Retina (tissue), 1 donor: Measurements from ENCODE around the gene CCR6.
"Not testable (repeated sequence)": the region's sequence is repeated elsewhere in the genome, so short reads cannot be mapped to it uniquely, and the experiment has no call there.

ENCODE experiments used
- DNase-seq: peaks from one replicate; pipeline ENCODE4 v3.0.0-alpha.2; 2016

The CCR6 gene

GRCh38 chr6:167146135-167146534 lies 23.2 kb downstream of the CCR6 start:
- peak; percentile 34 for DNase-seq

GRCh38 chr6:167146977-167147376 lies 24.1 kb downstream of the CCR6 start:
- peak; percentile 52 for DNase-seq

GRCh38 chr6:167148021-167148420 lies 25.1 kb downstream of the CCR6 start:
- peak; percentile 33 for DNase-seq

- no peak for DNase-seq
Measured at GRCh38 chr6:167148997-167149396, 26.1 kb downstream of the CCR6 start.

GRCh38 chr6:167150941-167151549 lies 28.1 kb downstream of the CCR6 start:
- no peak for DNase-seq

- DNase-seq = no peak
Measured at GRCh38 chr6:167151648-167152047, 28.8 kb downstream of the CCR6 start.

GRCh38 chr6:167152862-167153261 lies 30.0 kb downstream of the CCR6 start:
- DNase-seq = no peak

GRCh38 chr6:167153521-167153959 lies 30.6 kb downstream of the CCR6 start:
- DNase-seq = no peak

- DNase-seq = no peak
Measured at GRCh38 chr6:167154291-167154690, 31.4 kb downstream of the CCR6 start.

- no peak for DNase-seq
Measured at GRCh38 chr6:167154895-167155294, 32.0 kb downstream of the CCR6 start.

- no peak for DNase-seq
Measured at GRCh38 chr6:167157414-167157813, 34.5 kb downstream of the CCR6 start.

GRCh38 chr6:167157863-167158262 lies 35.0 kb downstream of the CCR6 start, which contains the start of gene GPR31:
GPR31 (minus strand) TSS chr6:167157980; CDS start chr6:167157831, 149 bp downstream.
- DNase-seq = no peak

GRCh38 chr6:167161851-167162467 lies 39.1 kb downstream of the CCR6 start:
- DNase-seq = no peak

GRCh38 chr6:167162591-167162990 lies 39.7 kb downstream of the CCR6 start:
- DNase-seq = no peak

- DNase-seq = no peak
Measured at GRCh38 chr6:167163476-167164011, 40.6 kb downstream of the CCR6 start.

- no peak for DNase-seq
Measured at GRCh38 chr6:167164261-167164660, 41.4 kb downstream of the CCR6 start.

- no peak for DNase-seq
Measured at GRCh38 chr6:167165858-167166471, 43.1 kb downstream of the CCR6 start.

- DNase-seq = not testable (repeated sequence)
Measured at GRCh38 chr6:167167699-167168098, 44.8 kb downstream of the CCR6 start.

- DNase-seq = not testable (repeated sequence)
Measured at GRCh38 chr6:167168296-167168695, 45.4 kb downstream of the CCR6 start.

GRCh38 chr6:167169867-167170266 lies 47.0 kb downstream of the CCR6 start:
- DNase-seq = not testable (repeated sequence)

- DNase-seq = not testable (repeated sequence)
Measured at GRCh38 chr6:167171300-167171699, 48.4 kb downstream of the CCR6 start.

GRCh38 chr6:167172011-167172410 lies 49.1 kb downstream of the CCR6 start:
- DNase-seq = not testable (repeated sequence)

- DNase-seq = not testable (repeated sequence)
Measured at GRCh38 chr6:167177271-167177670, 54.4 kb downstream of the CCR6 start.
